ENCODE results near the gene PSMB4.
"Not testable (repeated sequence)": the region's sequence is repeated elsewhere in the genome, so short reads cannot be mapped to it uniquely, and the experiment has no call there.

PSMB4 gene

GRCh38 chr1:151377150-151377884 lies 22.1 kb upstream of the PSMB4 start:
- Histone ChIP-seq H3K79me2 (ENCODE audit: insufficient read depth, low read length) (no peaks in the 10 kb centered on the region), H4K20me1 (ENCODE audit: insufficient read depth, low read length, poor library complexity, severe bottlenecking) (no peaks in the 10 kb centered on the region), H3K9ac (ENCODE audit: low read depth, low read length, poor library complexity, severe bottlenecking) (no peak overlapping the region), H3K4me2 (ENCODE audit: low read depth, low read length, poor library complexity, severe bottlenecking) (no peak overlapping the region), H3K4me3 (ENCODE audit: low read length, poor library complexity, severe bottlenecking) (no peak overlapping the region), H2AFZ (ENCODE audit: low read length) (no peak overlapping the region), H3F3A (ENCODE audit: low read depth) (no peaks in the 10 kb centered on the region), H3K9me2 (replicated peaks; ENCODE audit: low read depth, low read length) (no peaks in the 10 kb centered on the region), H3K36me3 (ENCODE audit: insufficient read depth, low read length) (no peaks in the 10 kb centered on the region), H3K9me3 (ENCODE audit: insufficient read depth, low read depth, low read length) (no peaks in the 10 kb centered on the region), H3K4me1 (ENCODE audit: insufficient read depth, low read length, poor library complexity, severe bottlenecking) (peaks cover 9% of the 10 kb centered on the region), H3K27me3 (ENCODE audit: insufficient read depth, low read length, poor library complexity, severe bottlenecking) (no peaks in the 10 kb centered on the region)
- no peak for TF ChIP-seq EZH2phosphoT487 (IDR thresholded peaks at IDR 0.05; ENCODE audit: borderline replicate concordance)
- TF ChIP-seq CTCF (conservative IDR thresholded peaks at IDR 0.05; ENCODE audit: low read length), result no peak

GRCh38 chr1:151384584-151384983 lies 14.8 kb upstream of the PSMB4 start:
- Histone ChIP-seq H3K27me3 (ENCODE audit: insufficient read depth, low read length, poor library complexity, severe bottlenecking) (no peaks in the 10 kb centered on the region), H3K4me1 (ENCODE audit: insufficient read depth, low read length, poor library complexity, severe bottlenecking) (no peaks in the 10 kb centered on the region), H3K9me2 (replicated peaks; ENCODE audit: low read depth, low read length) (no peaks in the 10 kb centered on the region), H4K20me1 (ENCODE audit: insufficient read depth, low read length, poor library complexity, severe bottlenecking) (no peaks in the 10 kb centered on the region), H3K9ac (ENCODE audit: low read depth, low read length, poor library complexity, severe bottlenecking) (no peak overlapping the region), H2AFZ (ENCODE audit: low read length) (no peak overlapping the region; the same call in 1 of the 2 replicates), H3K9me3 (ENCODE audit: insufficient read depth, low read depth, low read length) (no peaks in the 10 kb centered on the region), H3K4me2 (ENCODE audit: low read depth, low read length, poor library complexity, severe bottlenecking) (no peak overlapping the region), H3F3A (ENCODE audit: low read depth) (no peaks in the 10 kb centered on the region), H3K36me3 (ENCODE audit: insufficient read depth, low read length) (no peaks in the 10 kb centered on the region), H3K79me2 (ENCODE audit: insufficient read depth, low read length) (no peaks in the 10 kb centered on the region), H3K4me3 (ENCODE audit: low read length, poor library complexity, severe bottlenecking) (no peak overlapping the region)
- TF ChIP-seq EZH2phosphoT487 (IDR thresholded peaks at IDR 0.05; ENCODE audit: borderline replicate concordance), result no peak
- TF ChIP-seq CTCF (conservative IDR thresholded peaks at IDR 0.05; ENCODE audit: low read length), result no peak

GRCh38 chr1:151386002-151386401 lies 13.4 kb upstream of the PSMB4 start:
- H3F3A ChIP-seq (ENCODE audit: low read depth), result no peaks in the 10 kb centered on the region
- H2AFZ ChIP-seq (ENCODE audit: low read length), result no peak overlapping the region
- no peak overlapping the region for H3K4me2 ChIP-seq (ENCODE audit: low read depth, low read length, poor library complexity, severe bottlenecking)
- TF ChIP-seq EZH2phosphoT487 (IDR thresholded peaks at IDR 0.05; ENCODE audit: borderline replicate concordance) (no peak), CTCF (conservative IDR thresholded peaks at IDR 0.05; ENCODE audit: low read length) (no peak)
- H3K36me3 ChIP-seq (ENCODE audit: insufficient read depth, low read length), result no peaks in the 10 kb centered on the region
- no peaks in the 10 kb centered on the region for H3K27me3 ChIP-seq (ENCODE audit: insufficient read depth, low read length, poor library complexity, severe bottlenecking)
- H3K9me2 ChIP-seq (replicated peaks; ENCODE audit: low read depth, low read length), result no peaks in the 10 kb centered on the region
- H3K9me3 ChIP-seq (ENCODE audit: insufficient read depth, low read depth, low read length), result no peaks in the 10 kb centered on the region
- no peak overlapping the region for H3K9ac ChIP-seq (ENCODE audit: low read depth, low read length, poor library complexity, severe bottlenecking)
- no peak overlapping the region for H3K4me3 ChIP-seq (ENCODE audit: low read length, poor library complexity, severe bottlenecking)
- no peaks in the 10 kb centered on the region for H3K79me2 ChIP-seq (ENCODE audit: insufficient read depth, low read length)
- no peaks in the 10 kb centered on the region for H4K20me1 ChIP-seq (ENCODE audit: insufficient read depth, low read length, poor library complexity, severe bottlenecking)
- H3K4me1 ChIP-seq (ENCODE audit: insufficient read depth, low read length, poor library complexity, severe bottlenecking), result no peaks in the 10 kb centered on the region

DNA sequence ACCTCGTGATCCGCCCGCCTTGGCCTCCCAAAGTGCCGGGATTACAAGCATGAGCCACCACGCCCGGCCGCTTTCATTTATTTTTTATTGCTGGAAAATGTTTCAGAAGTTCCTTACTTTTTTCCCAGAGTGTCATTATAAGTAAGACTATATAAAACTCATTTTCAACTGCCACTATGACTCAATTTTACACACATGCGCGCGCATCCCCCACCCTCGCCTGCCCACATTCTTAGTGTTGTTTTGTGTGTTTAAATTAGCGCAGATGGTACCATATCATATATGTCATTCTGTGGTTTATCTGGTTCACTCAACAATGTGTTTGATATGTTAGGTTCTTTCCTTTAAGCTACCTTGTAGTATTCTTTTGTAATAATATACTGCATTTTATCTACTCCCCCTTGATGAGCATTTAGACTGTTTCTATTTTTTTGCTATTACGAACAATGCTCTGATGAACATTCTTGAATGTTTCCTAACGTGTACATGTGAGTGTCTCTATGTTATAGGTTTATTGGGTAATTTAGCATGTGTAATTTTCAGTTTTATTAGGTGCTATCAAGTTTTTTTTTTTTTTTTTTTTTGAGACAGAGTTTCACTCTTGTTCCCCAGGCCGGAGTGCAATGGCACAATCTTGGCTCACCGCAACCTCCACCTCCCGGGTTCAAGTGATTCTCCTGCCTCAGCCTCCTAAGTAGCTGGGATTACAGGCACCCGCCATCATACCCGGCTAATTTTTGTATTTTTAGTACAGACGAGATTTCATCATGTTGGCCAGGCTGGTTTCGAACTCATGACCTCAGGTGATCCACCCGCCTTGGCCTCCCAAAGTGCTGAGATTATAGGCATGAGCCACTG lies 8.9 kb upstream of the PSMB4 start:
- H3K9ac ChIP-seq (ENCODE audit: low read depth, low read length, poor library complexity, severe bottlenecking); H3K4me2 ChIP-seq (ENCODE audit: low read depth, low read length, poor library complexity, severe bottlenecking); H3K79me2 ChIP-seq (ENCODE audit: insufficient read depth, low read length); H4K20me1 ChIP-seq (ENCODE audit: insufficient read depth, low read length, poor library complexity, severe bottlenecking); H3K9me2 ChIP-seq (replicated peaks; ENCODE audit: low read depth, low read length); H3K27me3 ChIP-seq (ENCODE audit: insufficient read depth, low read length, poor library complexity, severe bottlenecking); H2AFZ ChIP-seq (ENCODE audit: low read length); H3K9me3 ChIP-seq (ENCODE audit: insufficient read depth, low read depth, low read length); H3F3A ChIP-seq (ENCODE audit: low read depth); H3K4me3 ChIP-seq (ENCODE audit: low read length, poor library complexity, severe bottlenecking); H3K4me1 ChIP-seq (ENCODE audit: insufficient read depth, low read length, poor library complexity, severe bottlenecking); H3K36me3 ChIP-seq (ENCODE audit: insufficient read depth, low read length): not testable (repeated sequence)
